ENCODE results near the gene RTL9.

RTL9 gene

DNA sequence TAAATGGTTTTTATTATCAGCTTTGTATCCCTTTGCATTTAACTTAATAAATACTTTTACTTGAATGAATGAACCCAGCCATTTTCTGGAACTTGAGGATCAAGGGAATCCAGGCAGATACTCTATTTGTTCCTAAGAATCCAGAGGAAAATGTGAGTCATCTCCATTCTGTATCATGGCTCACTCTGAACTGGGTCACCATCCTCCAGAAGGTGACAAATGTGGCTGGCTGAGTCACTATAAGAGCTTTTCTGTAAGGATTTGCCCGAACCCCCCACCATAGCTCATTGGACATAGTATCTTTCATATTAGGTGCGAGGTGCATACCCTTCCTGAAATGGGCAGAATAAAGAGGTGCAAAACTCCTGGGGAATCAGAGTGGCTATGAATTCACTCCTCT is 25.8 kb downstream of the RTL9 start:
- ATAC-seq (ENCODE audit: low read depth) (no peak), DNase-seq (ENCODE audit: low spot score in 2 of 2) (no peak)
- H3K4me1 Mint-ChIP-seq: no peaks in the 10 kb centered on the region
- H3K36me3 Mint-ChIP-seq: no peaks in the 10 kb centered on the region
- H3K4me3 Mint-ChIP-seq: no peak overlapping the region
- peaks cover 3% of the 10 kb centered on the region for H3K27me3 Mint-ChIP-seq
- H3K9me3 Mint-ChIP-seq: no peaks in the 10 kb centered on the region
- no peak overlapping the region for H3K27ac Mint-ChIP-seq

GRCh38 chrX:110389570-110389969 is 30.9 kb downstream of the RTL9 start:
- Mint-ChIP-seq H3K4me3 (no peak overlapping the region), H3K36me3 (no peaks in the 10 kb centered on the region), H3K9me3 (no peaks in the 10 kb centered on the region), H3K27ac (no peak overlapping the region), H3K27me3 (peaks cover 4% of the 10 kb centered on the region), H3K4me1 (no peaks in the 10 kb centered on the region)
- DNase-seq (ENCODE audit: low spot score in 2 of 2) (no peak), ATAC-seq (ENCODE audit: low read depth) (no peak)

GRCh38 chrX:110391086-110391485 is 32.4 kb downstream of the RTL9 start:
- no peak overlapping the region for H3K27ac Mint-ChIP-seq
- H3K27me3 Mint-ChIP-seq: peaks cover 4% of the 10 kb centered on the region
- ATAC-seq (ENCODE audit: low read depth): no peak
- no peaks in the 10 kb centered on the region for H3K36me3 Mint-ChIP-seq
- no peak overlapping the region for H3K4me3 Mint-ChIP-seq
- H3K9me3 Mint-ChIP-seq: no peaks in the 10 kb centered on the region
- no peaks in the 10 kb centered on the region for H3K4me1 Mint-ChIP-seq
- DNase-seq (ENCODE audit: low spot score in 2 of 2): no peak

DNA sequence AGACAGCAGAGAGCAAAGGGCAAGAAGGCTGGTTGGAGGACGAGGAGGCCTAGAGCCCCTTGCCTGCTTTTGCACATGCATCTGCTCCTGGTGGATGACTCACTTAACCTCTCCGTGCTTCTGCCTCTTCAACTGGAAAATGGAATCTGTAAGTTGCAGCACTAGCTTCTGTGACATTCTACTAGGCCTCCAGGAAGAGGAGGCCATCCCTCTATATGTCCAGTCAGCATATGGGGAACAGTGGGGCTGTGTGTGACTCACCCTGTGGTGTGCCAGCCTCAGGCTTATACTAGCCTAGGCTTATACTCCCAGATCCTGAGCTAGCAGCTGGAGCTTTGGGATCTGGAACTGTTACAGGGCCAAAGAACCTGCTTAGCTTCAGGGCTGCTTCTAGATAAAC is 36.0 kb downstream of the RTL9 start:
- H3K27ac Mint-ChIP-seq: no peak overlapping the region
- DNase-seq (ENCODE audit: low spot score in 2 of 2) (no peak), ATAC-seq (ENCODE audit: low read depth) (no peak)
- H3K27me3 Mint-ChIP-seq: peaks cover 6% of the 10 kb centered on the region
- H3K9me3 Mint-ChIP-seq: no peaks in the 10 kb centered on the region
- no peak overlapping the region for H3K4me3 Mint-ChIP-seq
- no peaks in the 10 kb centered on the region for H3K36me3 Mint-ChIP-seq
- H3K4me1 Mint-ChIP-seq: no peaks in the 10 kb centered on the region

DNA sequence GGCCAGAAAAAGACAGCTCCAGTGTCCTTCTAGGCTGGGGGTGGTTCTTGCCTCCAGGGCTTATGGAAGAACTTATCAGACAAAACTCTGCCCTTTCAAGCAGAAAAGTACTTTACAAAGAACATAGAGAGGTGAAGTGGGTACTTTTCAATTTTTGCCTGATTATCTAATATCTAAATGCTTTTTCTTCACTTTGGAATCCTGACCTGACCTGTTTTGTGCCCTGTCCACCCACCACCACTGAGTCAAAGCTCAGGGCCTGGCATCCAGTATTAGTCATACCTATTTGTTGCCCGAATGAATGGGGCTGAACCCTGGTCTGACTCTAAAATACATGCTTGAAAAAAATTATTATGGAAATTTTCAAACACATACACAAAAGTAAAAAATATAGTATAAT is 37.2 kb downstream of the RTL9 start:
- ATAC-seq (ENCODE audit: low read depth) (no peak), DNase-seq (ENCODE audit: low spot score in 2 of 2) (no peak)
- Mint-ChIP-seq H3K27me3 (peaks cover 9% of the 10 kb centered on the region), H3K4me1 (no peaks in the 10 kb centered on the region), H3K4me3 (no peak overlapping the region), H3K27ac (no peak overlapping the region), H3K9me3 (no peaks in the 10 kb centered on the region), H3K36me3 (no peaks in the 10 kb centered on the region)

DNA sequence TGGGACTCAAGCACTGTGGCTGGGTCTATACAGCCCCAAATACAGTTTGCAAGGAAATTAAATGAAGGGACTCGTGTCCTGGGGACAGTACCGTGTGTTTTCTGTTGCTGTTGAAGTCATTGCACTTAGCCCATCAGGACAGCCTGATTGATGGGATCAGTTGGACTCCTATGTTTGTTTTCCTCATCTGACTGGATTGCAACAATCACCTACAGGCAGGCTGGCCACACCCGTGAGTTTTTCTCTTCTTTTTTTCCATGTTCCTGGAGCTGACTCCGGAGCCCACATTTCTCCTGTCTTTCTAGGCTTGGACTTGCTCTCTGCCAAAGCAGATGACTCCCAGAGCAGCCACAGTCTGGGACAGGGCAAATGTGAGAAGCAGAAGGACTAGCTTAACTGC is 38.1 kb downstream of the RTL9 start:
- no peak overlapping the region for H3K4me3 Mint-ChIP-seq

GRCh38 chrX:110397339-110397738 is 38.7 kb downstream of the RTL9 start:
- DNase-seq (ENCODE audit: low spot score in 2 of 2) (no peak), ATAC-seq (ENCODE audit: low read depth) (no peak)
- Mint-ChIP-seq H3K9me3 (no peaks in the 10 kb centered on the region), H3K4me3 (no peak overlapping the region), H3K27ac (no peak overlapping the region), H3K27me3 (peaks cover 11% of the 10 kb centered on the region), H3K4me1 (no peaks in the 10 kb centered on the region), H3K36me3 (no peaks in the 10 kb centered on the region)

More for the DNA sequence above, 38.1 kb downstream of the RTL9 start:
- H3K27ac Mint-ChIP-seq: no peak overlapping the region
- no peaks in the 10 kb centered on the region for H3K36me3 Mint-ChIP-seq
- peaks cover 9% of the 10 kb centered on the region for H3K27me3 Mint-ChIP-seq
- ATAC-seq (ENCODE audit: low read depth) (no peak), DNase-seq (ENCODE audit: low spot score in 2 of 2) (no peak)
- no peaks in the 10 kb centered on the region for H3K9me3 Mint-ChIP-seq
- no peaks in the 10 kb centered on the region for H3K4me1 Mint-ChIP-seq

DNA sequence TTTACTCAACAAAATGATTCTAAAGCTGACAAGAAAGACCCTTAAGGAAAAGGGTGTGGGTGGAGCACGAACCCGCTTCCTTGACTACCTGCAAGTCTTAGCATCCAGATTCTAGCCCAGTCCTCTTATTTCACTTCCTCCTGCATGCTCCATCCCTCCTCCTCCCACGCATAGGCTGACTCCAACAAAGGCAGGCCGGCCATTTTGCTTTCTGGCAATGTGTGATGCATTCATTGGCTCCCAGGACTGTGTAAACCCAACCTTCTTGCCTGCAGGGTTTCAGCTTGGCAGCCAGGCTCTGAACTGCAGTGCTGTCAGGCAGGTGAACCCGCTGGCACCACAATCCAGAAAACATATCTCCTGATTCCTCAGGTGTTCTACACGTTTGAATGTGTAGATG is 39.3 kb downstream of the RTL9 start:
- no peaks in the 10 kb centered on the region for H3K9me3 Mint-ChIP-seq
- ATAC-seq (ENCODE audit: low read depth): no peak
- H3K27me3 Mint-ChIP-seq: peaks cover 11% of the 10 kb centered on the region
- H3K27ac Mint-ChIP-seq: no peak overlapping the region
- H3K36me3 Mint-ChIP-seq: no peaks in the 10 kb centered on the region
- H3K4me3 Mint-ChIP-seq: no peak overlapping the region
- no peaks in the 10 kb centered on the region for H3K4me1 Mint-ChIP-seq
- no peak for DNase-seq (ENCODE audit: low spot score in 2 of 2)

DNA sequence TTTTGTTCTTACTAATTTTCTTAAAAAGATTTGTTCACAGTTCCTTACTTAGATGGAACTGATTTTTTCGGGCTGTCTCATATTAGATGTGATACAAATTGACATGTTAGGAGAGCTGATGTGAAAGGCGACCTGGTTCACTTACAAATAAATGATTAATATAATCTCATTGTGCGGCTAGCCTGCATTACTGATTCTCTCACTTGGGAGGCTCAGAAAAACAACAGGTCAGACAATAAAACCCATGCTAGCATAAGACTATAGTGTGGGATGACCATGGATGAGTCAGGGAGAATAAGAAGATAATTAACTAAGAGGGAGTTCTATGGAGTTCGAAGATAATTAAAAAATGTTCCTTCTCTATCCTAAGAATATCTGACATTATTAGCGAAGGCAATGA is 40.8 kb downstream of the RTL9 start:
- Mint-ChIP-seq H3K4me3 (no peak overlapping the region), H3K27me3 (peaks cover 11% of the 10 kb centered on the region), H3K9me3 (no peaks in the 10 kb centered on the region), H3K36me3 (no peaks in the 10 kb centered on the region), H3K27ac (no peak overlapping the region), H3K4me1 (no peaks in the 10 kb centered on the region)
- no peak for DNase-seq (ENCODE audit: low spot score in 2 of 2)
- no peak for ATAC-seq (ENCODE audit: low read depth)

DNA sequence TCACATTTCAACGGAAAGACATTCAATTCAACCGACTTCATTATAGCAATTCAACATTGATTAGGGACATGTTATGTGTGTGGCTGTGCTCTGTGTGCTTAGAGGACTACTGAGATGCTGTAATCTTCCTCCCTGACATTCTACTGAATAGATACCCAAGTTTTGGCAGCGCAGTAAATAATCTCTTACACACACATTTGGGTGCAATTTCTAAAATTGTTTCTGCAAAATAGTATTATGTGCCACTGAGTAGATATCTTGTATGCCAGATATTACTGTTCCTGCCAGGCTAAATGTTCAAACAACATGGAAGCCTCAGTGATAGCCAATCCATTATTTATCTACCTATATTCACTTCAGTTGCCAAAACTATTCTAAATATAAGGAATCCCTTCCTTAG is 41.3 kb downstream of the RTL9 start:
- Mint-ChIP-seq H3K36me3 (no peaks in the 10 kb centered on the region), H3K4me1 (no peaks in the 10 kb centered on the region), H3K9me3 (no peaks in the 10 kb centered on the region), H3K27ac (no peak overlapping the region), H3K27me3 (peaks cover 11% of the 10 kb centered on the region), H3K4me3 (no peak overlapping the region)
- ATAC-seq (ENCODE audit: low read depth) (no peak), DNase-seq (ENCODE audit: low spot score in 2 of 2) (no peak)

- Mint-ChIP-seq H3K9me3 (no peaks in the 10 kb centered on the region), H3K4me3 (no peak overlapping the region), H3K36me3 (no peaks in the 10 kb centered on the region), H3K27me3 (peaks cover 11% of the 10 kb centered on the region), H3K27ac (no peak overlapping the region), H3K4me1 (no peaks in the 10 kb centered on the region)
- ATAC-seq (ENCODE audit: low read depth) (no peak), DNase-seq (ENCODE audit: low spot score in 2 of 2) (no peak)
Observed at GRCh38 chrX:110401135-110401534, 42.5 kb downstream of the RTL9 start.

DNA sequence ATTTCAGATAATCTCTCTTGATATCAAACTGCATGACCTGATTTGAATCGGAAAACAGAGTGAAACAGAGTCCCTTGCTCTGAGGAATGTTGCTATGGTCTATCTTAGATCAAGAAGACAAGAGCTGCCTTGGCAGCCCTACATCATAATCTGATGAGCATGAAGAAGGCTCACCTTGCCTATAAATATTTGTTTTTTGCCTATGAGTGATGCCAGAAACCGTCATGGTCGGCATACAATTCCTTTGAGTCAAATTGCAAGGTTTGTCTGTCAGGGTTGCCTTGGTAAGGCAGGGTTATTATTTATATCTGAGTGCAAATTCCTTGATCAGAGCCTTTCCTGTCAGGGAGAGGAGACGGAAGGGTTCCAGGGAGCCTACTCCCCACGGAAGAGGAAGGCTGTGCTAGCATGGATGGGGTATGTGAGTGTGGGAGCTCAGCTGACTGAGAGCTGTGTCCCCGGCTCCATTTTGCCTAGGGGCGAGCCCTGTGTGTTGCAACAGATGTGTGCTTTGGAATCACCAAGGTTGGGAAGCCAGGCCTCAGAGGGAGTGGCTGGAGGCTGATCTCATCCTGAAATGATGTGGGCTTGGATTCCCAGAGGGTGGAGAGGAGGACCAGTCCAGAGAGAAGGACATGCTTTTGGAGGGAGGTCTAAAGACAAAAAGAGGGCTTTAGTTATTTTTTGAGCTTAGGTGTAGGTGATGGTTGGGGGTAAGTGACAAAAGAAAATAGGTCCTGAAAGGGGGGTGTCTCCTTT is 43.6 kb downstream of the RTL9 start:
- peaks cover 6% of the 10 kb centered on the region for H3K27me3 Mint-ChIP-seq
- no peaks in the 10 kb centered on the region for H3K36me3 Mint-ChIP-seq
- no peak overlapping the region for H3K27ac Mint-ChIP-seq
- no peaks in the 10 kb centered on the region for H3K9me3 Mint-ChIP-seq
- DNase-seq (ENCODE audit: low spot score in 2 of 2): no peak
- H3K4me3 Mint-ChIP-seq: no peak overlapping the region
- no peaks in the 10 kb centered on the region for H3K4me1 Mint-ChIP-seq
- ATAC-seq (ENCODE audit: low read depth): no peak

DNA sequence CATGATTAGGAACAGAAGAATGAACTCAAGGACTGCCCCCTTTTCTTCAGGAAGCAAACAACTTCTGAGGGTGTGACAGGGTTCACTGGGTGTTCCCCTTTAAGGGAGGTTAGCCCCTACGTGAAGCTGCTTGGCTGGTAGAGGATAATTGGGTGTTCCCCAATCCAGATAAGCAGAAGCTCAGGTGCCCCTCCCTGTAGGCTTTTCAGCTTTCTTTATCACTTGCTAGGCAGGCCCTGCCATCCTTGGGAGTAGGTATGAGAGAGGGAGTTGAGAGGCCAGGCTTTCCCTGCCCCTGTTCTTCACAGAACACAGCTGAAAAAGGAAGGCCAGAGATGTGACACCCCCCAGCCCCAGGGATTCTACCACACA is 44.2 kb downstream of the RTL9 start:
- H3K36me3 Mint-ChIP-seq: no peaks in the 10 kb centered on the region
- H3K4me3 Mint-ChIP-seq: no peak overlapping the region
- no peak overlapping the region for H3K27ac Mint-ChIP-seq
- H3K9me3 Mint-ChIP-seq: no peaks in the 10 kb centered on the region
- no peaks in the 10 kb centered on the region for H3K4me1 Mint-ChIP-seq
- H3K27me3 Mint-ChIP-seq: peaks cover 6% of the 10 kb centered on the region
- DNase-seq (ENCODE audit: low spot score in 2 of 2) (no peak), ATAC-seq (ENCODE audit: low read depth) (no peak)

DNA sequence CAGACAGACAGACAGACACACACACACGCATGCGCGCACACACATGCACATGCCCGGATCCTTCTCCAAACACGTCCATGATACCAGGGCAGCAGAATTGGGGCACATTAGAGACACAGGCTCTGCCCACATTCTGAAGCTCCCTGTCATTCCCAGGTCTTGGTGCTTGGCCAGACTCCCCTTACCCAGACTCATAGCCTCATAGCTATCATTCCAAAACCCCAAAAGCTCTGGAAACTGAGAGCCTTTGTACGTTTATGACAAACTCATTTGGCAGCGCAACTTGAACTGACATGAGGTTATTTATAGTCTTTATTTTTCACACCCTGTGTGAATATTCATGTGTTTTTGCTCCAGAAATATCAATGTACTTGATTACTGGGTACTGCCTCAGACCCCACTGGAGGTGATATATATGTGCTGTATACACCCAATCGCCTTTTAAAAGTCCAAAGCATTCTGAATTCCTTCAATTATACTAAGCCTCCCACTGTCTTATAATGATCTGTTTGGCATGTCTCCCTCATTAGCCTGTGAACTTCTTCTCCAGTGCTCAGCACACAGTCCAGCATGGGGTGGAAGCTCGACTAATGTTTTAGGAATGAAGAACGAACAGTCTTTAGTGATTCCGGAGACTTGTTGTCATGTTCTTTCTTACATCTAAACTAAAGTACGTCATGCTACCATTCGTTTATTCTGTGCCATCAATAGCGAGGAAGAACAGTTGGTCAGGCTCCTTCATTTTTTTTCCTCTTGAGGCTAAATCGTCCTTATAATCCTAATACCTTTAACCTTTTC is 45.0 kb downstream of the RTL9 start:
- no peak overlapping the region for H3K27ac Mint-ChIP-seq
- ATAC-seq (ENCODE audit: low read depth) (no peak), DNase-seq (ENCODE audit: low spot score in 2 of 2) (no peak)
- H3K4me3 Mint-ChIP-seq: no peak overlapping the region
- peaks cover 6% of the 10 kb centered on the region for H3K27me3 Mint-ChIP-seq
- no peaks in the 10 kb centered on the region for H3K9me3 Mint-ChIP-seq
- H3K36me3 Mint-ChIP-seq: no peaks in the 10 kb centered on the region
- H3K4me1 Mint-ChIP-seq: no peaks in the 10 kb centered on the region

DNA sequence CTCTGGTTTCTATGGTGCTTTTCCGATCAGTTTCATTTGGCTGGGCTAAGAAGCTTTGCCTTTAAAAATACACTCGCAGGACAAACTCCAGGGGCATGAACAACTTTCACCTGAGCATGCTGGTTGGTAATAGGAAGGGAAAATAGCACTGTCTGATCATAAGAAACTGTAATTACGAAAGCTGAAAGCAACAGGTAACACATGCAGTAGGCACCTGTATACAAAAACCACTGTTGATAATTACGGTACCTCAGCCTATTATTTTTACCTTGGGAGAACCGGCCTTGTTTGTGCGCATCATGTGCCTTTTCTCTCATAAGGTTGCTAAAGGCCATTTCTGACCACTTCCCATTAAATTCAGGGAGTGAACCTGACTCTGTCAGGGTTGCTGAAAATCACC is 45.7 kb downstream of the RTL9 start:
- no peak for DNase-seq (ENCODE audit: low spot score in 2 of 2)
- no peaks in the 10 kb centered on the region for H3K36me3 Mint-ChIP-seq
- H3K4me1 Mint-ChIP-seq: no peaks in the 10 kb centered on the region
- H3K9me3 Mint-ChIP-seq: no peaks in the 10 kb centered on the region
- no peak overlapping the region for H3K27ac Mint-ChIP-seq
- no peak overlapping the region for H3K4me3 Mint-ChIP-seq
- no peak for ATAC-seq (ENCODE audit: low read depth)
- peaks cover 6% of the 10 kb centered on the region for H3K27me3 Mint-ChIP-seq

Measured in memory B cell (primary cell).